SK-N-MC (cell line): ENCODE data around the gene FETUB.

ENCODE experiments used
- EZH2 ChIP-seq: fragments of 200-600 bp; sonication (generic); IDR thresholded peaks from one replicate; pipeline ENCODE4 v1.6.1; 2017; ENCODE audit warnings: antibody characterized with exemption
- POLR2AphosphoS5 ChIP-seq: IDR thresholded peaks from 2 replicates; pipeline ENCODE4 v1.6.1; 2012; ENCODE audit warnings: mild to moderate bottlenecking, low read depth, low read length, borderline replicate concordance

GRCh38 chr3:186628756-186629155, 11.4 kb upstream of the FETUB start:
- no peak for TF ChIP-seq POLR2AphosphoS5
- no peak for TF ChIP-seq EZH2
